ENCODE measurements around the gene RUFY1. TPM values are rescaled to one million over a fixed set of nuclear protein-coding genes. Genes with fewer than 3 reads are reported as not detected.
"Not testable (repeated sequence)": the region's sequence is repeated elsewhere in the genome, so short reads cannot be mapped to it uniquely, and the experiment has no call there.

Gene RUFY1
- total RNA-seq, 1 experiment from 2014 or later, result 34.0 TPM

GRCh38 chr5:179644766-179645165 is 94.4 kb downstream of the RUFY1 start:
- H3K4me3 Mint-ChIP-seq; H3K4me1 Mint-ChIP-seq; DNase-seq (ENCODE audit: low spot score); CTCF ChIA-PET; H3K27ac Mint-ChIP-seq; H3K27me3 Mint-ChIP-seq (ENCODE audit: low read depth); POLR2A ChIA-PET; H3K9me3 Mint-ChIP-seq; H3K36me3 Mint-ChIP-seq; ATAC-seq: not testable (repeated sequence)

DNA sequence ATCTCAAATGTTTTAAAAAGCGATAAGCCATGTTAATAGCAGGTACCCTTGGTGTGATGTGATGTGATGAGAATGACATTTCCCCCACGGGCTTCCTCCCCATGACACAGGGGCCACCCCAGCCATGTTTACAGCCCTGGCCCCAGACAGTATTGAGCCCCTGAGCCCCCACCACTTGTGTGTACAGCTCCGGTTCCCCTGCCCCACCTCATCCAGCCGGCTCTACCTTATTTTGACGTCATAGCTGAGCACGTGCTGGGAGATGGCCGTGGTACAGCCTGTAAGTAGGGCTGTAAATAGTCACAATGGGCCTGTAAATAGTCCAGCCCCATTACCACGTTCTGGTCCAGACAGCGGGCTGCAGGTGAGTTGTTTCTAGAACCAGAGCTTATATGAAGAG is 98.1 kb downstream of the RUFY1 start:
- CTCF ChIA-PET, result no interaction called here
- peaks cover 6% of the 10 kb centered on the region for H3K27me3 Mint-ChIP-seq (ENCODE audit: low read depth)
- peaks cover 5% of the 10 kb centered on the region for H3K36me3 Mint-ChIP-seq
- POLR2A ChIA-PET, result no interaction called here
- DNase-seq (ENCODE audit: low spot score) (no peak), ATAC-seq (no peak)
- no peak overlapping the region for H3K27ac Mint-ChIP-seq
- no peak overlapping the region for H3K4me3 Mint-ChIP-seq
- no peaks in the 10 kb centered on the region for H3K4me1 Mint-ChIP-seq
- peaks cover 6% of the 10 kb centered on the region; the same call in 1 of the 2 replicates for H3K9me3 Mint-ChIP-seq
- TF ChIP-seq, protein P1, sequence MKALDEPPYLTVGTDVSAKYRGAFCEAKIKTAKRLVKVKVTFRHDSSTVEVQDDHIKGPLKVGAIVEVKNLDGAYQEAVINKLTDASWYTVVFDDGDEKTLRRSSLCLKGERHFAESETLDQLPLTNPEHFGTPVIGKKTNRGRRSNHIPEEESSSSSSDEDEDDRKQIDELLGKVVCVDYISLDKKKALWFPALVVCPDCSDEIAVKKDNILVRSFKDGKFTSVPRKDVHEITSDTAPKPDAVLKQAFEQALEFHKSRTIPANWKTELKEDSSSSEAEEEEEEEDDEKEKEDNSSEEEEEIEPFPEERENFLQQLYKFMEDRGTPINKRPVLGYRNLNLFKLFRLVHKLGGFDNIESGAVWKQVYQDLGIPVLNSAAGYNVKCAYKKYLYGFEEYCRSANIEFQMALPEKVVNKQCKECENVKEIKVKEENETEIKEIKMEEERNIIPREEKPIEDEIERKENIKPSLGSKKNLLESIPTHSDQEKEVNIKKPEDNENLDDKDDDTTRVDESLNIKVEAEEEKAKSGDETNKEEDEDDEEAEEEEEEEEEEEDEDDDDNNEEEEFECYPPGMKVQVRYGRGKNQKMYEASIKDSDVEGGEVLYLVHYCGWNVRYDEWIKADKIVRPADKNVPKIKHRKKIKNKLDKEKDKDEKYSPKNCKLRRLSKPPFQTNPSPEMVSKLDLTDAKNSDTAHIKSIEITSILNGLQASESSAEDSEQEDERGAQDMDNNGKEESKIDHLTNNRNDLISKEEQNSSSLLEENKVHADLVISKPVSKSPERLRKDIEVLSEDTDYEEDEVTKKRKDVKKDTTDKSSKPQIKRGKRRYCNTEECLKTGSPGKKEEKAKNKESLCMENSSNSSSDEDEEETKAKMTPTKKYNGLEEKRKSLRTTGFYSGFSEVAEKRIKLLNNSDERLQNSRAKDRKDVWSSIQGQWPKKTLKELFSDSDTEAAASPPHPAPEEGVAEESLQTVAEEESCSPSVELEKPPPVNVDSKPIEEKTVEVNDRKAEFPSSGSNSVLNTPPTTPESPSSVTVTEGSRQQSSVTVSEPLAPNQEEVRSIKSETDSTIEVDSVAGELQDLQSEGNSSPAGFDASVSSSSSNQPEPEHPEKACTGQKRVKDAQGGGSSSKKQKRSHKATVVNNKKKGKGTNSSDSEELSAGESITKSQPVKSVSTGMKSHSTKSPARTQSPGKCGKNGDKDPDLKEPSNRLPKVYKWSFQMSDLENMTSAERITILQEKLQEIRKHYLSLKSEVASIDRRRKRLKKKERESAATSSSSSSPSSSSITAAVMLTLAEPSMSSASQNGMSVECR (CRISPR knock-in tag; IDR thresholded peaks at IDR 0.05; ENCODE audit: borderline replicate concordance), result no peak
- TF ChIP-seq ATF1 (CRISPR knock-in tag; IDR thresholded peaks at IDR 0.05), result no peak
- TF ChIP-seq NR2C2 (CRISPR knock-in tag; IDR thresholded peaks at IDR 0.05), result no peak
- TF ChIP-seq, protein P2, sequence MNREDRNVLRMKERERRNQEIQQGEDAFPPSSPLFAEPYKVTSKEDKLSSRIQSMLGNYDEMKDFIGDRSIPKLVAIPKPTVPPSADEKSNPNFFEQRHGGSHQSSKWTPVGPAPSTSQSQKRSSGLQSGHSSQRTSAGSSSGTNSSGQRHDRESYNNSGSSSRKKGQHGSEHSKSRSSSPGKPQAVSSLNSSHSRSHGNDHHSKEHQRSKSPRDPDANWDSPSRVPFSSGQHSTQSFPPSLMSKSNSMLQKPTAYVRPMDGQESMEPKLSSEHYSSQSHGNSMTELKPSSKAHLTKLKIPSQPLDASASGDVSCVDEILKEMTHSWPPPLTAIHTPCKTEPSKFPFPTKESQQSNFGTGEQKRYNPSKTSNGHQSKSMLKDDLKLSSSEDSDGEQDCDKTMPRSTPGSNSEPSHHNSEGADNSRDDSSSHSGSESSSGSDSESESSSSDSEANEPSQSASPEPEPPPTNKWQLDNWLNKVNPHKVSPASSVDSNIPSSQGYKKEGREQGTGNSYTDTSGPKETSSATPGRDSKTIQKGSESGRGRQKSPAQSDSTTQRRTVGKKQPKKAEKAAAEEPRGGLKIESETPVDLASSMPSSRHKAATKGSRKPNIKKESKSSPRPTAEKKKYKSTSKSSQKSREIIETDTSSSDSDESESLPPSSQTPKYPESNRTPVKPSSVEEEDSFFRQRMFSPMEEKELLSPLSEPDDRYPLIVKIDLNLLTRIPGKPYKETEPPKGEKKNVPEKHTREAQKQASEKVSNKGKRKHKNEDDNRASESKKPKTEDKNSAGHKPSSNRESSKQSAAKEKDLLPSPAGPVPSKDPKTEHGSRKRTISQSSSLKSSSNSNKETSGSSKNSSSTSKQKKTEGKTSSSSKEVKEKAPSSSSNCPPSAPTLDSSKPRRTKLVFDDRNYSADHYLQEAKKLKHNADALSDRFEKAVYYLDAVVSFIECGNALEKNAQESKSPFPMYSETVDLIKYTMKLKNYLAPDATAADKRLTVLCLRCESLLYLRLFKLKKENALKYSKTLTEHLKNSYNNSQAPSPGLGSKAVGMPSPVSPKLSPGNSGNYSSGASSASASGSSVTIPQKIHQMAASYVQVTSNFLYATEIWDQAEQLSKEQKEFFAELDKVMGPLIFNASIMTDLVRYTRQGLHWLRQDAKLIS (CRISPR knock-in tag; IDR thresholded peaks at IDR 0.05; ENCODE audit: borderline replicate concordance), result no peak
- TF ChIP-seq, protein P3, sequence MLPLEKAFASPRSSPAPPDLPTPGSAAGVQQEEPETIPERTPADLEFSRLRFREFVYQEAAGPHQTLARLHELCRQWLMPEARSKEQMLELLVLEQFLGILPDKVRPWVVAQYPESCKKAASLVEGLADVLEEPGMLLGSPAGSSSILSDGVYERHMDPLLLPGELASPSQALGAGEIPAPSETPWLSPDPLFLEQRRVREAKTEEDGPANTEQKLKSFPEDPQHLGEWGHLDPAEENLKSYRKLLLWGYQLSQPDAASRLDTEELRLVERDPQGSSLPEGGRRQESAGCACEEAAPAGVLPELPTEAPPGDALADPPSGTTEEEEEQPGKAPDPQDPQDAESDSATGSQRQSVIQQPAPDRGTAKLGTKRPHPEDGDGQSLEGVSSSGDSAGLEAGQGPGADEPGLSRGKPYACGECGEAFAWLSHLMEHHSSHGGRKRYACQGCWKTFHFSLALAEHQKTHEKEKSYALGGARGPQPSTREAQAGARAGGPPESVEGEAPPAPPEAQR (CRISPR knock-in tag; IDR thresholded peaks at IDR 0.05), result no peak
- TF ChIP-seq, protein P4, sequence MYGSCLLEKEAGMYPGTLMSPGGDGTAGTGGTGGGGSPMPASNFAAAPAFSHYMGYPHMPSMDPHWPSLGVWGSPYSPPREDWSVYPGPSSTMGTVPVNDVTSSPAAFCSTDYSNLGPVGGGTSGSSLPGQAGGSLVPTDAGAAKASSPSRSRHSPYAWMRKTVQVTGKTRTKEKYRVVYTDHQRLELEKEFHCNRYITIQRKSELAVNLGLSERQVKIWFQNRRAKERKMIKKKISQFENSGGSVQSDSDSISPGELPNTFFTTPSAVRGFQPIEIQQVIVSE (CRISPR knock-in tag; IDR thresholded peaks at IDR 0.05; ENCODE audit: borderline replicate concordance), result no peak
- TF ChIP-seq, protein P5, sequence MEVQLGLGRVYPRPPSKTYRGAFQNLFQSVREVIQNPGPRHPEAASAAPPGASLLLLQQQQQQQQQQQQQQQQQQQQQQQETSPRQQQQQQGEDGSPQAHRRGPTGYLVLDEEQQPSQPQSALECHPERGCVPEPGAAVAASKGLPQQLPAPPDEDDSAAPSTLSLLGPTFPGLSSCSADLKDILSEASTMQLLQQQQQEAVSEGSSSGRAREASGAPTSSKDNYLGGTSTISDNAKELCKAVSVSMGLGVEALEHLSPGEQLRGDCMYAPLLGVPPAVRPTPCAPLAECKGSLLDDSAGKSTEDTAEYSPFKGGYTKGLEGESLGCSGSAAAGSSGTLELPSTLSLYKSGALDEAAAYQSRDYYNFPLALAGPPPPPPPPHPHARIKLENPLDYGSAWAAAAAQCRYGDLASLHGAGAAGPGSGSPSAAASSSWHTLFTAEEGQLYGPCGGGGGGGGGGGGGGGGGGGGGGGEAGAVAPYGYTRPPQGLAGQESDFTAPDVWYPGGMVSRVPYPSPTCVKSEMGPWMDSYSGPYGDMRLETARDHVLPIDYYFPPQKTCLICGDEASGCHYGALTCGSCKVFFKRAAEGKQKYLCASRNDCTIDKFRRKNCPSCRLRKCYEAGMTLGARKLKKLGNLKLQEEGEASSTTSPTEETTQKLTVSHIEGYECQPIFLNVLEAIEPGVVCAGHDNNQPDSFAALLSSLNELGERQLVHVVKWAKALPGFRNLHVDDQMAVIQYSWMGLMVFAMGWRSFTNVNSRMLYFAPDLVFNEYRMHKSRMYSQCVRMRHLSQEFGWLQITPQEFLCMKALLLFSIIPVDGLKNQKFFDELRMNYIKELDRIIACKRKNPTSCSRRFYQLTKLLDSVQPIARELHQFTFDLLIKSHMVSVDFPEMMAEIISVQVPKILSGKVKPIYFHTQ (CRISPR knock-in tag; IDR thresholded peaks at IDR 0.05), result no peak
- TF ChIP-seq, protein P6, sequence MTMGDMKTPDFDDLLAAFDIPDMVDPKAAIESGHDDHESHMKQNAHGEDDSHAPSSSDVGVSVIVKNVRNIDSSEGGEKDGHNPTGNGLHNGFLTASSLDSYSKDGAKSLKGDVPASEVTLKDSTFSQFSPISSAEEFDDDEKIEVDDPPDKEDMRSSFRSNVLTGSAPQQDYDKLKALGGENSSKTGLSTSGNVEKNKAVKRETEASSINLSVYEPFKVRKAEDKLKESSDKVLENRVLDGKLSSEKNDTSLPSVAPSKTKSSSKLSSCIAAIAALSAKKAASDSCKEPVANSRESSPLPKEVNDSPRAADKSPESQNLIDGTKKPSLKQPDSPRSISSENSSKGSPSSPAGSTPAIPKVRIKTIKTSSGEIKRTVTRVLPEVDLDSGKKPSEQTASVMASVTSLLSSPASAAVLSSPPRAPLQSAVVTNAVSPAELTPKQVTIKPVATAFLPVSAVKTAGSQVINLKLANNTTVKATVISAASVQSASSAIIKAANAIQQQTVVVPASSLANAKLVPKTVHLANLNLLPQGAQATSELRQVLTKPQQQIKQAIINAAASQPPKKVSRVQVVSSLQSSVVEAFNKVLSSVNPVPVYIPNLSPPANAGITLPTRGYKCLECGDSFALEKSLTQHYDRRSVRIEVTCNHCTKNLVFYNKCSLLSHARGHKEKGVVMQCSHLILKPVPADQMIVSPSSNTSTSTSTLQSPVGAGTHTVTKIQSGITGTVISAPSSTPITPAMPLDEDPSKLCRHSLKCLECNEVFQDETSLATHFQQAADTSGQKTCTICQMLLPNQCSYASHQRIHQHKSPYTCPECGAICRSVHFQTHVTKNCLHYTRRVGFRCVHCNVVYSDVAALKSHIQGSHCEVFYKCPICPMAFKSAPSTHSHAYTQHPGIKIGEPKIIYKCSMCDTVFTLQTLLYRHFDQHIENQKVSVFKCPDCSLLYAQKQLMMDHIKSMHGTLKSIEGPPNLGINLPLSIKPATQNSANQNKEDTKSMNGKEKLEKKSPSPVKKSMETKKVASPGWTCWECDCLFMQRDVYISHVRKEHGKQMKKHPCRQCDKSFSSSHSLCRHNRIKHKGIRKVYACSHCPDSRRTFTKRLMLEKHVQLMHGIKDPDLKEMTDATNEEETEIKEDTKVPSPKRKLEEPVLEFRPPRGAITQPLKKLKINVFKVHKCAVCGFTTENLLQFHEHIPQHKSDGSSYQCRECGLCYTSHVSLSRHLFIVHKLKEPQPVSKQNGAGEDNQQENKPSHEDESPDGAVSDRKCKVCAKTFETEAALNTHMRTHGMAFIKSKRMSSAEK (CRISPR knock-in tag; IDR thresholded peaks at IDR 0.05; ENCODE audit: borderline replicate concordance), result no peak
- TF ChIP-seq, protein P7, sequence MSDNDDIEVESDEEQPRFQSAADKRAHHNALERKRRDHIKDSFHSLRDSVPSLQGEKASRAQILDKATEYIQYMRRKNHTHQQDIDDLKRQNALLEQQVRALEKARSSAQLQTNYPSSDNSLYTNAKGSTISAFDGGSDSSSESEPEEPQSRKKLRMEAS (CRISPR knock-in tag; IDR thresholded peaks at IDR 0.05), result no peak
- no peak for TF ChIP-seq MLX (CRISPR knock-in tag; IDR thresholded peaks at IDR 0.05)
- TF ChIP-seq, protein P8, sequence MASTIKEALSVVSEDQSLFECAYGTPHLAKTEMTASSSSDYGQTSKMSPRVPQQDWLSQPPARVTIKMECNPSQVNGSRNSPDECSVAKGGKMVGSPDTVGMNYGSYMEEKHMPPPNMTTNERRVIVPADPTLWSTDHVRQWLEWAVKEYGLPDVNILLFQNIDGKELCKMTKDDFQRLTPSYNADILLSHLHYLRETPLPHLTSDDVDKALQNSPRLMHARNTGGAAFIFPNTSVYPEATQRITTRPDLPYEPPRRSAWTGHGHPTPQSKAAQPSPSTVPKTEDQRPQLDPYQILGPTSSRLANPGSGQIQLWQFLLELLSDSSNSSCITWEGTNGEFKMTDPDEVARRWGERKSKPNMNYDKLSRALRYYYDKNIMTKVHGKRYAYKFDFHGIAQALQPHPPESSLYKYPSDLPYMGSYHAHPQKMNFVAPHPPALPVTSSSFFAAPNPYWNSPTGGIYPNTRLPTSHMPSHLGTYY (CRISPR knock-in tag; IDR thresholded peaks at IDR 0.05), result no peak
- TF ChIP-seq NR3C1 (CRISPR knock-in tag; conservative IDR thresholded peaks at IDR 0.05; ENCODE audit: low read depth), result no peak
- TF ChIP-seq GRHL2 (CRISPR knock-in tag; IDR thresholded peaks at IDR 0.05; ENCODE audit: insufficient replicate concordance, severe bottlenecking), result no peak
